HepG2 (cell line): ENCODE measurements around the gene BCO2.

Source experiments
- CCAR2 ChIP-seq: fragments of 200-400 bp; formaldehyde crosslinking; optimal IDR thresholded peaks from 2 replicates; pipeline ENCODE3; 2018; ENCODE audit warnings: low read depth, mild to moderate bottlenecking, low read length, moderate library complexity
- EZH2 ChIP-seq: conservative IDR thresholded peaks from 2 replicates; pipeline ENCODE4 v1.6.1; 2012; ENCODE audit warnings: mild to moderate bottlenecking, low read depth, low read length, moderate library complexity
- FOXA1 ChIP-seq, 2 experiments: fragments of 450-650 bp in 1 of 2; sonication (generic) in 1 of 2; formaldehyde crosslinking in 1 of 2; IDR thresholded peaks; 2 replicates each; pipeline versions ENCODE4 v1.4.0 to v1.6.1; 2016 to 2020; ENCODE audit warnings: missing genetic modification reagents in 1 of 2
- HES4 ChIP-seq: sonication (generic); formaldehyde crosslinking; IDR thresholded peaks from 2 replicates; pipeline ENCODE4 v1.9.0; 2021; ENCODE audit warnings: mild to moderate bottlenecking, missing genetic modification reagents, borderline replicate concordance
- HNF4G ChIP-seq, 2 experiments: sonication (generic) in 1 of 2; formaldehyde crosslinking in 1 of 2; IDR thresholded peaks; 2 replicates each; pipeline versions ENCODE4 v1.4.0 to v1.6.1; 2011 to 2020; ENCODE audit warnings: borderline replicate concordance in 2 of 2, low read depth in 2 of 2, mild to moderate bottlenecking in 2 of 2, low read length in 1 of 2, missing genetic modification reagents in 1 of 2, moderate library complexity in 1 of 2
- IRF1 ChIP-seq: sonication (generic); formaldehyde crosslinking; IDR thresholded peaks from 2 replicates; pipeline ENCODE4 v1.4.0; 2020; ENCODE audit warnings: low read depth, mild to moderate bottlenecking, missing genetic modification reagents
- MAFK ChIP-seq, 2 experiments: IDR thresholded peaks in 1 of 2; conservative IDR thresholded peaks in 1 of 2; 2 replicates each; pipeline ENCODE4 v1.6.1; 2011; ENCODE audit warnings: improper control_type of control experiment in 2 of 2, low read length in 2 of 2
- POLR2A ChIP-seq, 2 experiments: IDR thresholded peaks; 2 replicates each; pipeline ENCODE4 v1.6.1; 2011; ENCODE audit warnings: low read depth in 2 of 2, low read length in 2 of 2, mild to moderate bottlenecking in 1 of 2, moderate library complexity in 1 of 2; ENCODE audit not compliant: insufficient read depth in 1 of 2
- POLR2AphosphoS5 ChIP-seq: IDR thresholded peaks from 2 replicates; pipeline ENCODE4 v1.6.1; 2012; ENCODE audit warnings: low read depth, low read length
- ZNF788 ChIP-seq: sonication (generic); formaldehyde crosslinking; IDR thresholded peaks from 2 replicates; pipeline ENCODE4 v1.5.0; 2020; ENCODE audit warnings: mild to moderate bottlenecking, missing genetic modification reagents, borderline replicate concordance

DNA sequence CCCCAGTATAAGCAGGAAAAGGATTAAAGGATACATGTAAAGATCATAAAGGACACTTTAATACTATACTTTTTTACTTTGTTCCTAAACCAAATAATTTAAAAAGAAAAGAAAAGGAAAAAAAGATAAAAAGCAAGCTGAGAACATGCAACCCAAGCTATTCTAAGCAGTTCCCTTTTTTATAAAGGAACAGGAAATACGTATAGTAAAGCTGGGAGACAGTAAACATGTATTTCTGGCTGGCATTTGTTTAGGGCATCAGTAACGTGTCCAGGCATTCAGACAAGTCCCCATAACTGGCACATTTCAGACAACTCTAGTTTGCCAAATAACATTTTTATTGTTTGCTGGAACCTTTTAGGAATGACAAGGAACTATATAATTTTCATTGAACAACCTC, 24.9 kb downstream of the BCO2 start:
- TF ChIP-seq ZNF788 (CRISPR knock-in tag) (no peak), POLR2AphosphoS5 (no peak), HNF4G (IDR thresholded peaks at IDR 0.05; ENCODE audit: borderline replicate concordance, low read depth, low read length) (no peak), HNF4G (CRISPR knock-in tag; IDR thresholded peaks at IDR 0.05; ENCODE audit: borderline replicate concordance, low read depth) (no peak), CCAR2 (no peak), HES4 (CRISPR knock-in tag) (no peak), FOXA1 (IDR thresholded peaks at IDR 0.05) (no peak), FOXA1 (CRISPR knock-in tag; IDR thresholded peaks at IDR 0.05) (no peak), MAFK (conservative IDR thresholded peaks at IDR 0.05 in 1 of 2, IDR thresholded peaks at IDR 0.05 in 1 of 2; ENCODE audit: low read length in 2 of 2) (no peak), IRF1 (CRISPR knock-in tag) (no peak), POLR2A (IDR thresholded peaks at IDR 0.05; ENCODE audit: insufficient read depth in 1 of 2, low read depth in 2 of 2, low read length in 2 of 2) (no peak), EZH2 (no peak)
